Myocyte (in vitro differentiated cells): ENCODE measurements around the gene GJC2. TPM values are rescaled to one million over a fixed set of nuclear protein-coding genes. Genes with fewer than 3 reads are reported as not detected.

Experiments
- DNase-seq: peaks from one replicate; pipeline ENCODE4 v3.0.0-alpha.2; 2012; ENCODE audit warnings: low read depth
- total RNA-seq: library from RNA; depleted of rRNA; stranded (reverse); fragments of >200 nt; gene quantifications from 2 replicates; pipeline ENCODE4 v1.2.3, GENCODE V29; 2014

GJC2 gene
- total RNA-seq, 1 donor from 2014 or later = 0.80 TPM

GRCh38 chr1:228112617-228113016 is 37.1 kb upstream of the GJC2 start:
- DNase-seq = no peak

- DNase-seq = no peak
Observed at GRCh38 chr1:228114827-228115226, 34.9 kb upstream of the GJC2 start.

GRCh38 chr1:228117335-228117734 is 32.4 kb upstream of the GJC2 start:
- no peak for DNase-seq

GRCh38 chr1:228118040-228118439 is 31.7 kb upstream of the GJC2 start:
- DNase-seq = no peak

GRCh38 chr1:228120351-228120750 is 29.4 kb upstream of the GJC2 start:
- DNase-seq = no peak

- peak; percentile 15 for DNase-seq
Observed at GRCh38 chr1:228120857-228121489, 28.8 kb upstream of the GJC2 start.

GRCh38 chr1:228122921-228123441 is 26.7 kb upstream of the GJC2 start:
- DNase-seq = no peak

GRCh38 chr1:228123505-228123904 is 26.2 kb upstream of the GJC2 start:
- no peak for DNase-seq

GRCh38 chr1:228125185-228125584 is 24.5 kb upstream of the GJC2 start:
- DNase-seq = no peak

GRCh38 chr1:228131766-228132165 is 18.0 kb upstream of the GJC2 start:
- DNase-seq = no peak

GRCh38 chr1:228134591-228134990 is 15.1 kb upstream of the GJC2 start:
- DNase-seq = no peak

- DNase-seq = no peak
Observed at GRCh38 chr1:228136901-228137300, 12.8 kb upstream of the GJC2 start.

- DNase-seq = no peak
Observed at GRCh38 chr1:228139406-228139930, 10.3 kb upstream of the GJC2 start.

- DNase-seq = peak; percentile 97
Observed at GRCh38 chr1:228139931-228140723, 9.6 kb upstream of the GJC2 start, which contains the start of gene GUK1. GUK1 (plus strand) TSS chr1:228140279; CDS start chr1:228140303, 24 bp downstream.

GRCh38 chr1:228140724-228141225 is 9.0 kb upstream of the GJC2 start:
- DNase-seq = no peak

GRCh38 chr1:228141226-228142044 is 8.3 kb upstream of the GJC2 start:
- peak; percentile 98 for DNase-seq

- peak; percentile 79 for DNase-seq
Observed at GRCh38 chr1:228142155-228142691, 7.5 kb upstream of the GJC2 start.

GRCh38 chr1:228142701-228143136 is 7.0 kb upstream of the GJC2 start:
- peak; percentile 65 for DNase-seq

GRCh38 chr1:228143480-228144192 is 6.1 kb upstream of the GJC2 start:
- no peak for DNase-seq
